HUES6 (cell line): Measurements from ENCODE around the gene GIMAP5.

Experiments
- H3K27ac ChIP-seq: 2 replicates; pipeline ENCODE4 v1.7.0; 2013; ENCODE audit warnings: low read depth, mild to moderate bottlenecking, low read length, inconsistent platforms
- H3K27me3 ChIP-seq: 2 replicates; pipeline ENCODE4 v1.6.1; 2013; ENCODE audit warnings: low read length; ENCODE audit not compliant: control insufficient read depth, insufficient read depth
- H3K36me3 ChIP-seq: 2 replicates; pipeline ENCODE4 v1.6.1; 2013; ENCODE audit warnings: low read length; ENCODE audit not compliant: control insufficient read depth, insufficient read depth
- H3K4me1 ChIP-seq: 2 replicates; pipeline ENCODE4 v1.6.1; 2013; ENCODE audit warnings: low read length; ENCODE audit not compliant: control insufficient read depth, insufficient read depth
- H3K4me3 ChIP-seq: 2 replicates; pipeline ENCODE4 v1.5.1; 2013; ENCODE audit warnings: low read depth, low read length
- H3K9ac ChIP-seq: one replicate; pipeline ENCODE4 v1.6.1; 2013; ENCODE audit warnings: mild to moderate bottlenecking, low read length
- H3K9me3 ChIP-seq: 2 replicates; pipeline ENCODE4 v1.6.1; 2013; ENCODE audit warnings: low read depth, low read length; ENCODE audit not compliant: control insufficient read depth, insufficient read depth

GIMAP5 gene

GRCh38 chr7:150719960-150720891 is 17.0 kb upstream of the GIMAP5 start:
- no peak overlapping the region for H3K4me3 ChIP-seq
- H3K27ac ChIP-seq: no peak overlapping the region
- peaks cover 99% of the 10 kb centered on the region for H3K27me3 ChIP-seq
- H3K4me1 ChIP-seq: no peaks in the 10 kb centered on the region
- H3K9me3 ChIP-seq: no peaks in the 10 kb centered on the region
- H3K36me3 ChIP-seq: no peaks in the 10 kb centered on the region
- no peak overlapping the region for H3K9ac ChIP-seq

DNA sequence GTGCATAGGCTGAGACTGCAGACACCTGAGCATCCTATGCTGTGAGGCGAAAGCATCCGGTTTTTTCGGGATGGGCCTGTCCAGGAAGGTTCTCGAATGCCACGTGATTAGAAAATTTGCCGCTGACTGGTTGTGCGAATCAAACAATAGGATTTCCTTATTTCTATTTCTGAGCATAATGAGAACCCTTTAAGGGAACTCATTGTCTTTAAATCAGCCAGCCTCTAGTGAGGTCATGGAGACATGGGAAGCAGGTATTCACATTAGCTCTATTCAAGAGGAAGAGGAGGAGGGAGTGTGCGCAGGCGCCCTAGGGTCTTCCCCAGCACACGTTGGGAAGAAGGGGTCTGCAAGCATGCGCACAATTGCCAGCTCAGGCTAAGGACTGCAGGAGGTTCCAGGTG is 15.2 kb upstream of the GIMAP5 start:
- Histone ChIP-seq H3K9me3 (0 out of 2 replicates have a peak, but pooled peaks cover 5% of the 10 kb centered on the region), H3K27ac (no peak overlapping the region), H3K4me1 (no peaks in the 10 kb centered on the region), H3K27me3 (peaks cover 99% of the 10 kb centered on the region), H3K9ac (no peak overlapping the region), H3K36me3 (no peaks in the 10 kb centered on the region), H3K4me3 (no peak overlapping the region)

GRCh38 chr7:150722431-150722931 is 14.7 kb upstream of the GIMAP5 start:
- H3K9ac ChIP-seq: no peak overlapping the region
- no peaks in the 10 kb centered on the region for H3K36me3 ChIP-seq
- no peak overlapping the region for H3K4me3 ChIP-seq
- no peaks in the 10 kb centered on the region for H3K4me1 ChIP-seq
- peaks cover 99% of the 10 kb centered on the region for H3K27me3 ChIP-seq
- H3K27ac ChIP-seq: no peak overlapping the region
- peaks cover 5% of the 10 kb centered on the region; the same call in 1 of the 2 replicates for H3K9me3 ChIP-seq

- Histone ChIP-seq H3K4me3 (no peak overlapping the region), H3K4me1 (no peaks in the 10 kb centered on the region), H3K9me3 (peaks cover 8% of the 10 kb centered on the region; the same call in 1 of the 2 replicates), H3K27ac (no peak overlapping the region), H3K9ac (no peak overlapping the region), H3K27me3 (peaks cover 99% of the 10 kb centered on the region), H3K36me3 (no peaks in the 10 kb centered on the region)
Observed at GRCh38 chr7:150723467-150723866, 13.8 kb upstream of the GIMAP5 start.

GRCh38 chr7:150727381-150727780 is 9.8 kb upstream of the GIMAP5 start:
- H3K36me3 ChIP-seq: no peaks in the 10 kb centered on the region
- H3K27me3 ChIP-seq: peaks cover 100% of the 10 kb centered on the region
- H3K27ac ChIP-seq: no peak overlapping the region
- H3K4me3 ChIP-seq: no peak overlapping the region
- H3K9ac ChIP-seq: no peak overlapping the region
- H3K4me1 ChIP-seq: no peaks in the 10 kb centered on the region
- peaks cover 8% of the 10 kb centered on the region; the same call in 1 of the 2 replicates for H3K9me3 ChIP-seq

DNA sequence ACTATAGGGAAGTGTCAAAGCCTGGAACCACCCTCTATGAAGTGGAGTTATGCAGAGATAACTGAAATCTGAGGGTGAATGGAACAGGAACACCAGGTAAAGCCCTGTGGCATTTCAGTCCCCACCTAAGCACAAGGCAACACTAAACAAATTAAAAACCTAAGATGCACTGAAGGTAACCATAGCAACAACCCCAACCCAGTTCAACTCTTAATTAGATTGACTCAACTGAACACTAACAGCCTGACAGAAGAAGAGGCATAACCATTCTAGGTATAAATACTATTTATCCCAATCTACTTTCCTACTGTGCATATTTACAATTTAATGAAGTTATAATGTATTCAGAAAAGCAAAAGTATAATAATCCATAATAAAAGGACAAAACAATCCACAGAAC is 9.2 kb upstream of the GIMAP5 start:
- peaks cover 8% of the 10 kb centered on the region; the same call in 1 of the 2 replicates for H3K9me3 ChIP-seq
- no peak overlapping the region for H3K9ac ChIP-seq
- no peak overlapping the region for H3K27ac ChIP-seq
- no peak overlapping the region for H3K4me3 ChIP-seq
- no peaks in the 10 kb centered on the region for H3K4me1 ChIP-seq
- peaks cover 100% of the 10 kb centered on the region for H3K27me3 ChIP-seq
- H3K36me3 ChIP-seq: no peaks in the 10 kb centered on the region

GRCh38 chr7:150728609-150729008 is 8.6 kb upstream of the GIMAP5 start:
- Histone ChIP-seq H3K27ac (no peak overlapping the region), H3K9ac (no peak overlapping the region), H3K27me3 (peaks cover 100% of the 10 kb centered on the region), H3K9me3 (peaks cover 8% of the 10 kb centered on the region; the same call in 1 of the 2 replicates), H3K36me3 (no peaks in the 10 kb centered on the region), H3K4me1 (no peaks in the 10 kb centered on the region), H3K4me3 (no peak overlapping the region)

DNA sequence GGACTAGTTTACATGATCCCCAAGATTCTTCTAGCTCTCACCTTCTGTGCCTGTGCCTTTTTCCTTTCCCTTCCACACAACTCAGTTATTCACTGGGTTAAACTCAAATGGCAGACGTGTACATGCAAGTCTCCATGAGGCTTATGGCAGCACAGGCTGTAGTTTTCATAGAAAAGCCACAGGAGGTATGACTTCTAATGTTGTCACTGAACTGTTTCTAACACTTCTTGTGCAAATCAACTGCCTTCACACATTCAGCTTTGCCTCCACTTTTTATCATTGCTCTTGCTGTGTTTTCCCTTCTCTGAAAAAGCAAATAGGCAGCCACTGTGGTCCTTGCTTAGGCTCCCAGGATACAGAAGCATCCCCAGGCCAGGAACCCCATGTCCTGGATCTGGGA is 5.3 kb upstream of the GIMAP5 start:
- Histone ChIP-seq H3K27ac (no peak overlapping the region), H3K27me3 (peaks cover 99% of the 10 kb centered on the region), H3K36me3 (no peaks in the 10 kb centered on the region), H3K4me3 (no peak overlapping the region), H3K9me3 (peaks cover 4% of the 10 kb centered on the region; the same call in 1 of the 2 replicates), H3K9ac (no peak overlapping the region), H3K4me1 (no peaks in the 10 kb centered on the region; the same call in 1 of the 2 replicates)

GRCh38 chr7:150732786-150733481 is 4.3 kb upstream of the GIMAP5 start:
- Histone ChIP-seq H3K27ac (no peak overlapping the region), H3K9ac (no peak overlapping the region), H3K9me3 (no peaks in the 10 kb centered on the region), H3K4me3 (no peak overlapping the region), H3K4me1 (no peaks in the 10 kb centered on the region; the same call in 1 of the 2 replicates), H3K36me3 (no peaks in the 10 kb centered on the region), H3K27me3 (peaks cover 99% of the 10 kb centered on the region)

GRCh38 chr7:150733482-150734095 is 3.6 kb upstream of the GIMAP5 start:
- Histone ChIP-seq H3K27me3 (peaks cover 99% of the 10 kb centered on the region), H3K36me3 (no peaks in the 10 kb centered on the region), H3K27ac (no peak overlapping the region), H3K4me3 (no peak overlapping the region), H3K9me3 (no peaks in the 10 kb centered on the region), H3K9ac (no peak overlapping the region), H3K4me1 (no peaks in the 10 kb centered on the region; the same call in 1 of the 2 replicates)
